ENCODE measurements around the gene PGK1. TPM values are rescaled to one million over a fixed set of nuclear protein-coding genes. Genes with fewer than 3 reads are reported as not detected.

PGK1 gene
- total and polyA plus RNA-seq, 2 experiments from 2014 or later: 249 to 336 TPM

- Histone ChIP-seq H3K27me3 (ENCODE audit: insufficient read depth) (no peaks in the 10 kb centered on the region), H4K20me1 (replicated peaks; ENCODE audit: insufficient read depth) (no peaks in the 10 kb centered on the region), H3K27ac (ENCODE audit: low read depth) (no peak overlapping the region), H3K36me3 (ENCODE audit: insufficient read depth) (no peaks in the 10 kb centered on the region), H3K4me1 (ENCODE audit: insufficient read depth) (no peaks in the 10 kb centered on the region; the same call in 1 of the 2 replicates), H3K4me2 (no peak overlapping the region), H3K4me3 (no peak overlapping the region), H3K79me2 (replicated peaks; ENCODE audit: insufficient read depth) (no peaks in the 10 kb centered on the region), H3F3A (replicated peaks; ENCODE audit: low read depth) (no peaks in the 10 kb centered on the region), H2AFZ (no peak overlapping the region), H3K9me2 (ENCODE audit: insufficient read depth) (no peaks in the 10 kb centered on the region)
- Mint-ChIP-seq H3K27ac (no peak overlapping the region), H3K4me1 (peaks cover 6% of the 10 kb centered on the region; the same call in 1 of the 3 replicates), H3K4me3 (no peak overlapping the region), H3K36me3 (ENCODE audit: low read depth) (no peaks in the 10 kb centered on the region), H3K9me3 (no peaks in the 10 kb centered on the region), H3K27me3 (ENCODE audit: insufficient read depth, low read depth, poor library complexity) (no peaks in the 10 kb centered on the region)
- TF ChIP-seq CREB1 (CRISPR knock-in tag; IDR thresholded peaks at IDR 0.05; ENCODE audit: low read depth) (no peak), ZNF331 (CRISPR knock-in tag; IDR thresholded peaks at IDR 0.05; ENCODE audit: low read depth) (no peak), POLR2AphosphoS5 (IDR thresholded peaks at IDR 0.05; ENCODE audit: low read depth) (no peak), EZH2phosphoT487 (IDR thresholded peaks at IDR 0.05; ENCODE audit: unreplicated experiment) (no peak), ZNF114 (CRISPR knock-in tag; IDR thresholded peaks at IDR 0.05) (no peak), ETS1 (IDR thresholded peaks at IDR 0.05) (no peak), CTCF (conservative IDR thresholded peaks at IDR 0.05; ENCODE audit: low read depth in 2 of 2) (no peak), NANOG (IDR thresholded peaks at IDR 0.05; ENCODE audit: borderline replicate concordance) (no peak), STAT1 (IDR thresholded peaks at IDR 0.05; ENCODE audit: unreplicated experiment) (no peak), JUNB (IDR thresholded peaks at IDR 0.05; ENCODE audit: unreplicated experiment) (no peak), EZH2 (IDR thresholded peaks at IDR 0.05; ENCODE audit: low read depth, unreplicated experiment) (no peak)
- ATAC-seq (no peak), DNase-seq (ENCODE audit: low spot score) (no peak)
These were observed 61.4 kb downstream of the PGK1 start for GRCh38 chrX:78165425-78165824.

GRCh38 chrX:78168065-78168464, 64.0 kb downstream of the PGK1 start:
- Histone ChIP-seq H3K36me3 (ENCODE audit: insufficient read depth) (no peaks in the 10 kb centered on the region), H3F3A (replicated peaks; ENCODE audit: low read depth) (no peaks in the 10 kb centered on the region), H3K4me1 (ENCODE audit: insufficient read depth) (no peaks in the 10 kb centered on the region; the same call in 1 of the 2 replicates), H3K27me3 (ENCODE audit: insufficient read depth) (no peaks in the 10 kb centered on the region), H4K20me1 (replicated peaks; ENCODE audit: insufficient read depth) (no peaks in the 10 kb centered on the region), H3K9me2 (ENCODE audit: insufficient read depth) (no peaks in the 10 kb centered on the region), H3K27ac (ENCODE audit: low read depth) (no peak overlapping the region), H3K4me2 (no peak overlapping the region), H3K79me2 (replicated peaks; ENCODE audit: insufficient read depth) (no peaks in the 10 kb centered on the region), H2AFZ (no peak overlapping the region), H3K4me3 (no peak overlapping the region)
- DNase-seq (ENCODE audit: low spot score) (no peak), ATAC-seq (no peak)
- Mint-ChIP-seq H3K4me3 (no peak overlapping the region), H3K4me1 (no peaks in the 10 kb centered on the region), H3K36me3 (ENCODE audit: low read depth) (no peaks in the 10 kb centered on the region), H3K27ac (no peak overlapping the region), H3K9me3 (no peaks in the 10 kb centered on the region), H3K27me3 (ENCODE audit: insufficient read depth, low read depth, poor library complexity) (no peaks in the 10 kb centered on the region)
- no peak for TF ChIP-seq REST (IDR thresholded peaks at IDR 0.05; ENCODE audit: unreplicated experiment)
- no peak for TF ChIP-seq CTCF (conservative IDR thresholded peaks at IDR 0.05; ENCODE audit: low read depth in 2 of 2)
